Cerebellar cortex (tissue), 1 donor: ENCODE results near the gene L3MBTL3.
"Not testable (repeated sequence)": the region's sequence is repeated elsewhere in the genome, so short reads cannot be mapped to it uniquely, and the experiment has no call there.

ENCODE experiments used
- DNase-seq: peaks from one replicate; pipeline ENCODE4 v3.0.0-alpha.2; 2015; ENCODE audit warnings: low spot score

Gene L3MBTL3

DNA sequence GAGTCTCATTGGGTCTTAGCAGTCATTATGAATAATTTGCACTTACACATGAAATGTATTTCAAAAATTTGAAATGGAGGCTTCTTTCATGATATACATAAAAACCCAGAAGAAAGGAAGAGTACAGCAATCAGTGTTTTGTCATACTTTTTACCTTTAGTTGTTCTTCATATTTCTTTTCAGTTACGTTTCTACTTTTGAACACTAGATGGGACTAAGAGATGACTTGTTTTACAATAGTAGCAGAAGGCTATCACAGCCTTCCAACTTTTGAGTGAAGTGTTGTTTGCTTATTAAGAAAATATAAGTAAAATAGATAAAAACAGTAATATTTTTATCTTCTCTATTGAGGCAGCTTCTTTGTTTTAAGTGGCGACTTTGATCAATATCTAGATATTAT is 58.1 kb downstream of the L3MBTL3 start:
- no peak for DNase-seq

DNA sequence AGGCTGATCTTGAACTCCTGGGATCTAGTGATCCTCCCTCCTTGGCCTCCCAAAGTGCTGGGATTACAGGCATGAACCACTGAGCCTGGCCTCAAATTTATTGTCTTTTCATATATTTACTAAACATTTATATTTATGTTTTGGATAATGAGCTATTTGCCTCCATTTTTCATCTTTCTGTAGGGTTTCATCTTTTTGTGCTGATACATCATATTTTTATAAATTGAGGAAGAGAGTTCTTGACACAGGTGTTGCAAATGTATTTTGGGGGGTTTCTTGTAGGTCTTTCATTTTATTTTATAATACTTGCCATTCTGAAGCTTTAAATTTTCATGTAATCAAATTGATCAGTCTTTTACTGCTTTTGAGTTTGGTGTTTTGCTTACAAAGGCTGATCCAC is 72.4 kb downstream of the L3MBTL3 start:
- no peak for DNase-seq

DNA sequence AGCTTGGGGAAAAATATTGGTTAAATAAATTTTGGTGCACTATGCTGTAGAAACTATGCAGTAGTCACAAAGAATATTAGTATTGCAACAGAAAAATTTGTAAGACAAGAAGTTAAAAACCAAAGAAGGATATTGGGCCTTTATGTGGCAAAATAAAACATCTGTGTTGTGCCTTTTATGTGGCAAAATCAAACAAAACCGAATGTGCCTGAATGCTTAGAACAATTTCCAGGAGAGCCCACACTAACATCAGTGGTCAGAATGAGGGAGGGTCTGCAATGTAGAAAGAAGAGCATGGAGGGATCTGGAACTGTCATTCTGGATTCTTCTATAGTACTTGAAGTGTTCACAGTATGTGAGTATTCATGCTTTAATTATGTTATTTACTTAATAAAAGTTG is 75.2 kb downstream of the L3MBTL3 start:
- no peak for DNase-seq

DNA sequence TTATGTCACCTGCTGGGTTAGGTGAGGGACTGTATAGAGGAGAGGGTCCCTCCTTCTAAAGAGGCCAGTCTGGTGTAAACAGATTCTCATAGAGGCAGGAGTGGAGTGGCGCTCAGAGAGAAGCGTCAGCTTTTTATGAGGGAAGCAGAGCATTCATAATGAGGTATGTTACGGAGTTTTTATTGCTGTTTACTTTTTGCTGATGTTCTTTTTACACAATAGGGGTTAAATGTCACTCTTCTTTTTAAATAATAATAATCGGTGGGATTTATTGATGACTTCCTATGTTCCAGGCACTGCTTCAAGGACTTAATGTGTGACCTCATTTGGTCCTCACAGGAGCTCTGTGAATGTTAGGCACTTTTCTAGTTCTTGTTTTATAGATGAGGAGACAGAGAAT is 79.9 kb downstream of the L3MBTL3 start:
- DNase-seq, result no peak

DNA sequence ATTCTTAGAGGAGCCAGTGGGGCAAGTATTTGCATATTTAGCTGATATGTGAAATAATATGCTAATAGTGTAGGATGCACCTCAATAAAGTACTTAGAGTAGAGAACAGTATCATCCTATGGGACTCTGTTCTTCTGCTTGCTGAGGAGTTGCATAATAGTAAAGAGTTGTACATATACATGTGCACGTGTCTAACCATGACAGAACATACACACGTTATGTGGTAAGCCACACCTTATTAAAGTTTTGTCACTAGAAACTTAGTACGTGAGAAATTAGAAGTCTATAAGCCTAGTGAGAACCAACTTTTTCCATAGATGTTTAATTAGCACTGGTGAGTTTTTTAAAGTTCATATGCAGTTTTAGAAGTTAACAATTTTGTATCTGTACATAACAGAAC is 80.7 kb downstream of the L3MBTL3 start:
- no peak for DNase-seq

DNA sequence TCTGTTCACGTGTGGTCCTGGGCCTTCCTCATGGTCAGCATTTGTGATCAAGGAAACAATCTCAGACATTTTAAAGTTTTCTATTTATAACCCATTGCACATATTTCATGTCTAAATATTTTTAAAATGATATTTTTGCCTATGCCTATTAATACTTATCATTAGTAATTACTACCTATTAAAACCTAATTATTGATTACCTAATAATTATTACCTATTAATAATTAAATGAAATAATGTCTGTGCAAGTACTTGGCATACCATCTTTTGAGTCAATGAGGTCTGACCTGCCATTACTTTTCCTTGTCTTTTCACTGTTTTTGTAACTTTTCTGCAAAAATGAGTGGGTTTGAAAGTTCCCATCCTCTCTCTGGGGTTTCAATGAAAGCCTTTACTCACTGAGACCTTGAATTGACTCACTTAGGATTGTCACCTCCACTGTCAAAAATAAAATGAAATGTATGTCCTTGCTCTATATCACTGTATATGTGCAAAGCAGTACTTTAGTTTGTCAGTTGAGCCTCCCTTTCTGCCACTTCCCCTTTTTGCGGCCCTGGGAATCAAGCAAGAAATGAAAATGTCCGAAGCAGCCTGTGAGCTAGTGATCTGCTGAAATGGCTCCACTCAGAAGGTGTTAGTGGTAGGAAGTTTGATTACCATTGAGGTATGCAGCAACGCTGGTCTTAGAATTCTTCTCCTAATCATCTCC is 87.8 kb downstream of the L3MBTL3 start:
- DNase-seq, result no peak

DNA sequence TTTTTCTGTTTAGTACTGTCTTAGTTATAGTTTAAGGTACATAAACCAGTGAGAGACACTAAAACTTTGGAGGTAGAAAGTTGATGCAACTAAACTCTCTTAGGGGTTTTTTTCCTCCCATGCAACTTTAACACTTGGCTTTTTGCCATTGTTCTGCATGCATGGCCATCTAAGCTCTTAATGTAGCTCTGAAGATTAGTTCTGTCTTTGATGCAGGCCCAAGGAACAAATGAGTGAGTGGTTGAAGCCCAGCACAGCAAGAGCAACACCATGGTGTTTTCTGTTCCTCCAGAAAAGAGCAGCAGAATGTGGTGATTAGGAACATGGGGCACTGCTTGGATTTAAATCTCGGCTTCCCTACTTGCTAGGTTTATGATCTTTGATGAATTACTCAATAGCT is 89.3 kb downstream of the L3MBTL3 start:
- no peak for DNase-seq

DNA sequence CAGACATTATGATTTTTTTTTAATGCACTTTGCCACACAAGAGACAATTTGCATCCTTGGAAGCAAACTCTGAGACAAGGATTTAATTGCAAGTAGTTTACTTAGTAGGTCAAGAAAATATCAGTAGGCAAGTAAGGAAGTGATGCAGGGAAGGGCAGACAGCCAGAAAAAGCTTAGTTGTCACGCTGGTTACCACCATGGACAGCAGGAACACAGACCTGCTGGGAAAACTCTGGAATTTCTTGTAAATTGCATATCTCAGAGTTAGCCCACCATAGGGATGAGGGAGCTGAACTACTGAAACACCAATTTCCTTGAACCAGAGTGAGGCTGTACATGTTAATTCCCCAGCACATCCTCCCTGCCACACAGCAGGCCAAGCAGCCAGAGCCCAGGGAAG is 92.7 kb downstream of the L3MBTL3 start:
- no peak for DNase-seq

DNA sequence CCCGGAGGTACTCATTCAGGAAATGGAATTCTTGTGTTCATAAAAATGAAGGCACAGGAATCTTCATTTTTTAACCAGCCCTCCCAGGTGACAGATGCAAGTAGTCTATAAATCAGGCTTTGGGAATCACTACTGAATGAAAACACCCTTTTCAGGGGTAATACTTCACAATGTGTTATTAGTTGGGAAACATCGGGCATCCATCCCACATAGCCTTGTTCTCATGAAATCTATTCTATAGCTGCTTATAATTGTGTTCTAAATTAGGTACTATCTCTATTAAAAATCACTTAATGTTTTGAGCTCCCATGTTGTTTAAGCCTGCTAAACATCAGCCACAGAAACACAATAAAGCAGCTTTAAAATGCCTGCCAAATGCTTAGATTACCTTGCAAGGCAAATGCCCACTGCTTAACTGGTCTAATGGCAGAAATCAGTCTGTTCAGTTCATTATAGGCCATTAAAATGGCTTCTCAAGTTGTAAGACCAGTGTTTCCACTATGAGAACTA is 94.9 kb downstream of the L3MBTL3 start:
- no peak for DNase-seq

DNA sequence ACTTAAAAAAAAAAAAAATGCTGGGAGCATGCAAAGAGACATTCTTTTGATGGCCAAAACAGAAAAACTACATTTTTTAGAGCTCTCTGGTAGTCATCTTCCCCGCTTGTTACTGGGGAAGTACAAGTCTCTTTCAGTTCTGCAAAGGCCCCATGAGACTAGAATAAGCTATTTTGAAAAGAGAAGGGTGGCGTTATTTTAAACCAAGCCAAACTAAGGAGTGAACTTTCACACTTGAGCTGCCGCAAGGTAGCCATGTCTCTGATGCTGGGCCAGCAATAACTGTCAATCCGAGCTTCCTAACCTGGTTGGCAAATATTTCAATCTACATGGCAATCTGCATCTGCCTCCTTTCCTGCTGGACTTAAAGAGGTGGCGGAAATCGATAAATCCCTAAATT is 96.7 kb downstream of the L3MBTL3 start:
- no peak for DNase-seq

DNA sequence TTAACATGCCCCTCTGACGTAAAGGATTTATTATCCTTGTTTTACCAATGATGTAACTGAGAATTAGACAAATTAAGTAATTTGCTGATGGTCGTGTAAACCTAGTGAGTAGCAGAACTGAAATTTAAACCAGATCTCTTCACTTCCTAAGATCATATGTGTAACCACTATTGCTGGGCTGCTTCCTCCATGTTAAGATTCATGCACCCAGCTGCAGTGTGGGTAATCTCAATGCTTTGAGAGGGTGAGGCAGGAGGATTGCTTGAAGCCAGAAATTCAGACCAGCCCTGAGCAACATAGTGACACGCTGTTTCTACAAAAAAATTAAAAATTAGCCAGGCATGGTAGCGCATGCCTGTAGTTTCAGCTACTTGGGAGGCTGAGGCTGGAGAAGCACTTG is 97.9 kb downstream of the L3MBTL3 start:
- DNase-seq, result no peak

DNA sequence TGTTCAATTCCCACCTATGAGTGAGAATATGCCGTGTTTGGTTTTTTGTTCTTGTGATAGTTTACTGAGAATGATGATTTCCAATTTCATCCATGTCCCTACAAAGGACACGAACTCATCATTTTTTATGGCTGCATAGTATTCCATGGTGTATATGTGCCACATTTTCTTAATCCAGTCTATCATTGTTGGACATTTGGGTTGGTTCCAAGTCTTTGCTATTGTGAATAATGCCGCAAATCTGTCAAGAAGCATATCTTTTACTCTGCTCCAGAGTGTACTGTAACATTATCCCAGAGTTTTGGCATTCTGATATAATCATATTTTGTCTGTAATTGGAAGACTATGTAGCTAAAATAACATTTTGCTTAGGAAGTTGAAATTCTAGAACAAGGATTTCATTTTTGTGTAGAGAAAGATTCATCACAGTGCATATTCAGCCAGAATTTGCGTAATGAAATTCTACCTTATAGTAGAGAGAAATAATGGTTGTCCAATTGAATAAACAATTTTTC is 98.9 kb downstream of the L3MBTL3 start:
- not testable (repeated sequence) for DNase-seq

DNA sequence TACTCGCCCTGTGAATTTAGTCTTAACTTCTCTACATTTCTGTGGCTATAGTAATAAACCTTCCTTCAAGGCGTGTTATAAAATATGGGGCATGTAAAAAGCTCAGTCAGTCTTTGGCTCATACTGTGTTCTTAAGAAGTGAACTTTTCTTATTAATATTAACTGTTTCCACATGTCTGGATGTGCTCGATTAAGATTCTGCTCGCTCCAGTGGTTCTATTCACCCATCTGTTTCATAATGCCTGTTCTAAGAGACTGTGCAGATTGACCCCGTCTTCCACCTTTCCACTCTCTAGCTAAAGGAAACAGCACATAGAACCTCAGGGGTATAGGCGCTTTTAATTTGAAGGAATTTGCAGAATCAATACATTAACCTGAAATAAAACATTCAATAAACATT is 99.9 kb downstream of the L3MBTL3 start:
- no peak for DNase-seq

DNA sequence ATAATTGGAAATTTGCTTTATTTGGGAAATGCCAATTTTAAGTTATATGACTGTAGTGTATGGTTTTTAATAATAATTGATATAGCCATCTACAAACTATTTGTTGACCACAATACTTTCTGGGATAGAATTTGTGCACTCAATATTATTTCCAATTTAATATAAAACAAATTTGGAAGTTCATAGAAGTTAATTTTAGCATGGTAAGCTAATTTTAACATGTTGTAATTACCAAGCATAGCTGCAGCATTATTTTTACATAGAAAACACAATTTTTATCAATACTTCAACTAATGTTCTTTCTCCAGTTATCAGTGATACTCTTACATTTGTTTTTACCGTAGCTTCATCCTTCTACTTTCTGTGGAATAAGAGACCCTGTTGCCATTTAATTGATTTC is 100.8 kb downstream of the L3MBTL3 start:
- no peak for DNase-seq

DNA sequence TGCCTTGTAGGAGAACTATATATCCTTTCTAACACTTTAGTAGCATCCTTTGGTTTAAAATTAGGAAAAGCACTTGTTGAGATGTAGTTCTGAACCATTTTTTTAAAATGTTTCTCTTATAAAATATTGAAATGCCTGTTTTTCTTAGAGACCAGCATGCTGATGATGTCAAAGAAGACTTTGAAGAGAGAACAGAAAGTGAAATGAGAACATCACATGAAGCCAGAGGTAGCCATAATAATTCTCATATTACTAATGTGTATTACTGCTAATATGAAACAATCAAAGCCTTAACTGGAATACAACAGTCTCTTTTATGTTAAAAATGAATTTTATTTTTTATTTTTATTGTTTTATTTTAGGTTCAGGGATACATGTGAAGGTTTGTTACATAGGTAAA is 102.3 kb downstream of the L3MBTL3 start:
- no peak for DNase-seq

DNA sequence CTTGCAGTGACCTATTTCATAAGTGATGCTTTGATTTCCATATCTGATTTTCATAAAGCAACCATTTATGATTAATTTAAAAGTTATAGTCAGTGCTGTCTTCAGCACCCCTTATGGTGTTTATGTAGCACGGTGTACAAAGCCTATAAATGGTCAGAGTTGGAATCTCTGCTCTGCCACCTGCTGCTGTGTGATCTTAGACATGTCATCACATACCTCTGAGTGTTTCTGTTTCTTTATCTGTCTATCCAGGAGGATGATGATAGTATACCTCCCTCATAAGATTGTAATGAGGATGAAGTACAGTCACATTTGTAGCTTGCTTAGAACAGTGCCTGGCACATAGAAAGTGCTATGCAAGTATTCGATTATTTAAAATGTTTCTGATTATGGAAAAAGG is 103.9 kb downstream of the L3MBTL3 start:
- DNase-seq, result no peak

DNA sequence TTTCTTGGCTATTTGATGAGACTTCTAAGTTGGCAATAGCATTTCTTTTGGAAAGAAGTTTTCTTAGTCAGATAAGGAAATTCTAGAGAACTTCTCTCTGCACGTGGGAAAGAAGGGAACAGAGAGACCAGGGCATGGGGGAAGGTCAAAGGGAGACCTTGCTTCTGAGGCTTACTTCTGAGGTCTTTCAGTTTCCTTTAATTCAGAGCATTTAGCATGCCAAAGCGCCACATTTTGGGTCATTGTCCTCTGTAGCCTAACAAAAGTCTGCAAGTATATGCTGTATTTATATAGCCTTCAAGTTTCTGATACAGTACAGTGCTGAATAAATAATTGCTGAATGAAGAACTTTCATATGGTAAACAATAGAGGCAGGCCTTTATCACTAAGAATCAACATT is 108.8 kb downstream of the L3MBTL3 start:
- DNase-seq, result no peak

DNA sequence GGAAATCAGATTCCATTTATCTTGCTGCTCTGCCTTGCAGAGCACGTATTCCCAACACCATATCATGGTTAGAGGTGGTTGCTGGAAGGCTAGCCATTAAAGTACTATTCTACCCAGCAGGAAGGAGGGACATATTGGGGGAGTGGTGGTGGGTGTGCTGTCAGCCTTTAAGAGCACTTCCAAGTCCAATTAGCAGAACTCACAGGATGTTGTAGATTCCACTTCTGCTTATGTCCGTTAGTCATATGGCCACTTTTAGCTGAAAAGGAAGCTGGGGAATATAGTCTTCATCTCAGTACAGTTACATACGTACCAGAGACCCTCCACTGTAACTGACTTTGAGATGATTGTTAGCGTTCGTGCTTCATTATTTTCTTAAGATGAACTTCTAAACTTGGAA is 109.9 kb downstream of the L3MBTL3 start:
- DNase-seq, result no peak

DNA sequence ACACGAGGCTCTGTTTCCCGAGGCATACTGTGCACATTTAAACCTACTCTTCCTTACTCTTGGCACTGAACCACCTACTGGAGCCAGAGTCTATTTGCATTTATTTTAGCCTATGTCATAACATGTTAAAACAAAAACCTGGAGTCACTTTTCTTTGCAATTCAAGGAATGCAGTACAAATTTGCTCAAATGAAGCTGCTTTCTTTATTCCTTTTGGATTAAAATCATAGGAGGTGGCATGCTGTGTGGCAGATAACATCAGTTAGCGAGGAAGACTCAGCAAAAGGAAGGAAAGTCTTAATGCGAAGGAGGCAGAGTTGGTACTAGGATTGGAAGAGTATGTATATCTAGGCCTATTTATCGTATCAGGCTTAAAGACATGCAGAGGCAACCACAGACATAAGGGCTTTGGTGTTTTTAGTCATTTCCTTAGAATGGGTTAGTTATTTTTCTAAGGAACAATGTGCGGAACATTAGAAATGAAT is 111.4 kb downstream of the L3MBTL3 start:
- no peak for DNase-seq

DNA sequence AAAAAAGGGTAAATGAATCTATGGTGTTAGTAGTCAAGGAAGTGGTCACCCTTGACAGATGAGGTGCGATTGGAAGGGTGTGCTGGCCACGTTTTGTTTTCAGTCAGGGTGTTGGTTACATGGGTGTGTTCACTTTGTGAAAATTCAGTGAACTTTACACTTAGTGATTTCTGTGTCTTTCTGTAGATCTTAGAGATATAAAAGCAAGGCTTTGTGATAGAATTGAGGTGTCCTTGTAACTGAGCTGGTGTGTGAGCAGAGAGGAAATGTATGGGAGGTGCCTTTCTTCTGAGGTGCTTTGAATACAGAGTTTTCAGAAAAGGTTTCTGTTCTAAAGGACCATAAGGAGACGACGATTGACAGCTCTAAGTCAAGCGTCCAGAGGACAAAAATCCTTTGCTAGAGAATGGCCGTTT is 113.9 kb downstream of the L3MBTL3 start:
- no peak for DNase-seq

DNA sequence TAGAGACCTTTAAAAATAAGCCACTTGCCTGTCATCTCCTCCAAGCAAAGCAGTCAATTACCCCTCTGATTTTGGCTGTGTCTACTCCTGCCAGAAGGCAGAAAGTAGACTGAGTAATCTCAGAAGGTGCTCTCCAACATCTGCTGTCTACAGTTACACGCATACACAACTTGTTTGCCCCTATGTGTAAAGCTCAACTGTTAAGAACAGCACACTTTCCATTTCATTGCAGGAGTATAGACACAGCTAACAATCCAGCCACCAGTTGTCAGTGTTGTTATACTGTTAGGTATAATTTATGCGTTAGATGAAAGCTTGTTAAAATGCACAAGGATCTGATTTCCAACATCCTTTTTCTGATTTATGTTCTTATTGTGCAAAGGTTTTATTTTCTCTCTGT is 116.2 kb downstream of the L3MBTL3 start:
- DNase-seq, result no peak

DNA sequence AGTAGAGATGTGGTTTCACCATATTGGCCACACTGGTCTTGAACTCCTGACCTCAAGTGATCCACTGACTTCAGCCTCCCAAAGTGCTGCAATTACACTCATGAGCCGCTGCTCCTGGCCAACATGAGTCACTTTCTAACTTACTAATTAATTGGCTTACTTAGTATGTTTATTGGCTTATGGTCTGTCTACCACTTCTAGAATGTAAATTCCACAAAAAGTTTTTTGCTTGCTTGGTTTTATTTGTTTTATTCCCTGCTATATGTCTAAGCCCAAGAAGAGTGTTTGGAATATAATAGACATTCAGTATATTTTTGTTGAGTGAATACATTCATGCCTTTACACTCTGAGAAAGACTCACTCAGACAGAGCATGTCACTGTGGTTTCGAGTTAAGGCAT is 118.4 kb downstream of the L3MBTL3 start:
- DNase-seq, result no peak

DNA sequence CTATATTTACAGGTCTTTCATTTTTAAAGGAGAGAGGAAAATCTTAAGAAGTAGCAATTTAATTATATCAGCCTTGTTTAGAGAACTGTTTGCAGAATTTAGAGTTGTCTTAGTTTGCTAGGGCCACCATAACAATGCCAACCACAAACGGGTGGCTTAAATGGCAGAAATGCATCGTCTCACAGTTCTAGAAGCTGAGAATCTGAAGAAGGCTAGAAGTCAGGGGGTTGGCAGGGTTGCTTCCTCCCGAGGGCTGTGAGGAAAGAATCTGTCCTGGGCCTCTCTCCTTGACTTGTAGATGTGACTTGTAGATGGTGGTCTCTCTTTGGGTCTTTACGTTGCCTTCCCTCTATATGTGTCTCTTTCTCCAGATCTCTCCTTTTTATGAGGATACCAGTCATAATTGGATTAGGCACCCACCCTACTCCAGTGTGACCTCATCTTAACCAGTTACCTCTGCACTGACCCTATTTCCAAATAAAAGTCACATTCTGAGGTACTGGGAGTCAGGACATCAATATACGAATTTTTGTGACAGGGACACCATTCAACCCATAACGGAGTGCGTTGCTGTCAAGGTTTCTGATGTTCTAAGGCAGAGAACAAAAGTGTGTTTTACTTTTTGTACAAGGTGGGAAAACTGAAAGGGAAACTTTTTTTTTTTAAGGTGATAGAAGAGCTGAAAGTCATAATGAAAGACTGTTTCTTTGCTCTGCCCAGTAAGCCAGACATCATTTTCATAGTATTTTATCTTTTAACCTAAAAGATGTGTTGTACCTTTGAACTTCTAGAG is 119.9 kb downstream of the L3MBTL3 start:
- DNase-seq, result no peak
